Fibroblast of the conjunctiva (primary cell): ENCODE results near the gene A4GALT.
"Not testable (repeated sequence)": the region's sequence is repeated elsewhere in the genome, so short reads cannot be mapped to it uniquely, and the experiment has no call there.

Experiments used
- DNase-seq: peaks from one replicate; pipeline ENCODE4 v3.0.0-alpha.2; 2010; ENCODE audit warnings: low read depth

Gene A4GALT

GRCh38 chr22:42682113-42682851, 38.4 kb downstream of the A4GALT start:
- no peak for DNase-seq

- DNase-seq = peak; percentile 71
Measured at GRCh38 chr22:42680648-42681047, 40.0 kb downstream of the A4GALT start.

- DNase-seq = no peak
Measured at GRCh38 chr22:42679691-42680090, 41.0 kb downstream of the A4GALT start.

GRCh38 chr22:42678894-42679293, 41.8 kb downstream of the A4GALT start:
- no peak for DNase-seq

GRCh38 chr22:42677936-42678335, 42.7 kb downstream of the A4GALT start:
- DNase-seq = not testable (repeated sequence)

- DNase-seq = no peak
Measured at GRCh38 chr22:42676059-42676607, 44.5 kb downstream of the A4GALT start.

- DNase-seq = no peak
Measured at GRCh38 chr22:42673898-42674401, 46.7 kb downstream of the A4GALT start.

- DNase-seq = not testable (repeated sequence)
Measured at GRCh38 chr22:42673071-42673470, 47.6 kb downstream of the A4GALT start.

- DNase-seq = no peak
Measured at GRCh38 chr22:42670921-42671709, 49.6 kb downstream of the A4GALT start.

GRCh38 chr22:42670046-42670445, 50.6 kb downstream of the A4GALT start:
- no peak for DNase-seq

- not testable (repeated sequence) for DNase-seq
Measured at GRCh38 chr22:42666393-42666792, 54.3 kb downstream of the A4GALT start.

GRCh38 chr22:42664976-42665831, 55.5 kb downstream of the A4GALT start:
- DNase-seq = no peak

- no peak for DNase-seq
Measured at GRCh38 chr22:42661985-42662831, 58.5 kb downstream of the A4GALT start.

- no peak for DNase-seq
Measured at GRCh38 chr22:42656578-42656977, 64.1 kb downstream of the A4GALT start.

GRCh38 chr22:42655693-42656092, 65.0 kb downstream of the A4GALT start:
- DNase-seq = no peak

- DNase-seq = no peak
Measured at GRCh38 chr22:42654436-42655073, 66.1 kb downstream of the A4GALT start.

GRCh38 chr22:42653999-42654398, 66.7 kb downstream of the A4GALT start:
- DNase-seq = no peak

GRCh38 chr22:42651134-42651533, 69.5 kb downstream of the A4GALT start:
- DNase-seq = no peak

GRCh38 chr22:42649246-42650099, 71.2 kb downstream of the A4GALT start, which contains the start of gene CYB5R3:
CYB5R3 (minus strand) TSS chr22:42649392; CDS start chr22:42649315, 77 bp downstream.
- peak; percentile 57 for DNase-seq
